ENCODE measurements around the gene SFT2D1. TPM values are rescaled to one million over a fixed set of nuclear protein-coding genes. Genes with fewer than 3 reads are reported as not detected.

The SFT2D1 gene
- total RNA-seq, 1 experiment from 2014 or later, result 40.2 TPM

- H3K23ac ChIP-seq (ENCODE audit: insufficient read length, low read depth, low read length), result no peak overlapping the region
- Mint-ChIP-seq H3K9me3 (peaks cover 18 to 24% of the 10 kb centered on the region in 2 experiments), H3K4me3 (no peak overlapping the region), H3K4me1 (no peaks in the 10 kb centered on the region), H3K27ac (no peak overlapping the region), H3K27me3 (ENCODE audit: low read depth) (peaks cover 22% of the 10 kb centered on the region), H3K36me3 (ENCODE audit: insufficient read depth in 1 of 3, low read depth in 3 of 3) (peaks cover 0 to 17% (median 1%) of the 10 kb centered on the region in 3 experiments; a peak in 3 of 7 replicates)
- H4K5ac ChIP-seq (ENCODE audit: insufficient read length, low read depth, low read length), result no peak overlapping the region
- H2BK20ac ChIP-seq (ENCODE audit: low read depth, low read length, poor library complexity, severe bottlenecking), result no peak overlapping the region
- no peak overlapping the region for H2AK5ac ChIP-seq (ENCODE audit: insufficient read length, low read length)
- H2AFZ ChIP-seq (ENCODE audit: low read length), result no peak overlapping the region
- H3K23me2 ChIP-seq (ENCODE audit: insufficient read length, low read depth, low read length, poor library complexity, severe bottlenecking), result no peaks in the 10 kb centered on the region
- H3T11ph ChIP-seq (ENCODE audit: low read length), result no peak overlapping the region
- H3K14ac ChIP-seq (ENCODE audit: insufficient read depth, low read length), result no peak overlapping the region
- no peak overlapping the region for H4K8ac ChIP-seq (replicated peaks; ENCODE audit: insufficient read length, low read depth, low read length)
- H2BK15ac ChIP-seq (ENCODE audit: low read depth, low read length), result no peak overlapping the region
- no peak overlapping the region for H3K56ac ChIP-seq (ENCODE audit: insufficient read length, low read depth, low read length)
- no peaks in the 10 kb centered on the region for H3K79me1 ChIP-seq (ENCODE audit: insufficient read depth, low read depth, low read length, poor library complexity, severe bottlenecking)
- no peaks in the 10 kb centered on the region for H4K20me1 ChIP-seq (ENCODE audit: control insufficient read depth, insufficient read depth, insufficient read length)
- no peak overlapping the region for H2BK5ac ChIP-seq (ENCODE audit: insufficient read length, low read length)
- no peak overlapping the region for H2BK12ac ChIP-seq (ENCODE audit: insufficient read length, low read depth, low read length)
- H3K27me3 ChIP-seq (ENCODE audit: insufficient read depth, low read length), result no peaks in the 10 kb centered on the region
- H2BK120ac ChIP-seq (ENCODE audit: low read depth, low read length, poor library complexity, severe bottlenecking), result no peak overlapping the region
- no peak overlapping the region for H3K27ac ChIP-seq (ENCODE audit: insufficient read length, low read depth, low read length)
- H3K79me2 ChIP-seq (ENCODE audit: insufficient read depth, low read length), result no peaks in the 10 kb centered on the region
- H3K4ac ChIP-seq (ENCODE audit: low read depth, low read length), result no peak overlapping the region
- TF ChIP-seq CTCF (conservative IDR thresholded peaks at IDR 0.05), result no peak
- H4K91ac ChIP-seq (ENCODE audit: insufficient read length, low read depth, low read length), result no peak overlapping the region
- no peaks in the 10 kb centered on the region for H3K4me1 ChIP-seq (ENCODE audit: insufficient read depth, low read length)
- no peak overlapping the region for H3K9ac ChIP-seq (ENCODE audit: extremely low read depth, insufficient read length, low read length)
- no peak overlapping the region for H3K18ac ChIP-seq (ENCODE audit: insufficient read length, low read depth, low read length)
- H3K9me3 ChIP-seq (ENCODE audit: control insufficient read depth, low read depth, low read length), result no peaks in the 10 kb centered on the region
- H3K4me2 ChIP-seq (ENCODE audit: insufficient read depth, insufficient read length, low read length), result no peak overlapping the region
- WGBS (ENCODE audit: extremely low coverage, insufficient read length, low lambda C conversion rate), result no CpG with 5 or more reads among the region's 12 CpGs
- no peak for DNase-seq
Measured at GRCh38 chr6:166293731-166294584, 48.4 kb downstream of the SFT2D1 start.
